Fibroblast of skin of scalp (primary cell): ENCODE data around the gene MAGI3.
"Not testable (repeated sequence)": the region's sequence is repeated elsewhere in the genome, so short reads cannot be mapped to it uniquely, and the experiment has no call there.

Source experiments
- DNase-seq: peaks from one replicate; pipeline ENCODE4 v3.0.0-alpha.2; 2013

Gene MAGI3

DNA sequence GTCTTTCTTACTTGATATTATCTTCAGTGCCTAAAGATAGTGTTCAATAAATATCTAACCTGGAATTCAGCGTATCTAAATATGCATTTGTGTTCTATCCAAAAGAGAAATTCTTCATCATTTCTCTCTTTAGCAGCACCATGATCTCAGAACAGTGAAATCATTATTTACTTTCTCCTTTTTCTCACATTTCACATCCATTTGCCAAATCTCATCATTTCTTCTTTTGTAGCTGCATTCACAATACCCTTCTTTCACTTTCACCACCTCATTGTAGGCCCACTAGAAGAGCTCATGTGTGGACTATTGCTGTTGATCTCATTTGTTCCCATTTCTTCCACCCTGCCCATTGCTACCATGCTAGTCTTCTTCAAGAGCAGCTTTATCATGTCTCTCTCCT, 191.0 kb downstream of the MAGI3 start:
- no peak for DNase-seq

DNA sequence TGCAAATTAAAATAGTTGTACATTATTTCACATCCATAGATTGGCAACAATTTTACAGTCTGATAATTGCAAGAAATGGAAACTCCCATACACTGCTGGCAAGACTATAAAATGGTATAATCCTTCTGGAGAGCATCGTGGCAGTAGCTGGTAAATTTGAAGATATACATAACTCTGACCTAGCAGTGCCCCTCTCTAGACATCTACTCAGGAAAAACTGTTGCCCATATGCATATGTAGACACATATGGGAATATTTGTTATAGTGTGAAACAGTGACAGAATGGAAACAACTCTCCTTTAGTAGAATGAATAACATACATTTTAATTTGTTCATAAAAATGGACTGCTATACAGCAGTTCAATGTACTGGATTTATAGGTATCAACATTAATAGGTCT, 191.8 kb downstream of the MAGI3 start:
- no peak for DNase-seq

DNA sequence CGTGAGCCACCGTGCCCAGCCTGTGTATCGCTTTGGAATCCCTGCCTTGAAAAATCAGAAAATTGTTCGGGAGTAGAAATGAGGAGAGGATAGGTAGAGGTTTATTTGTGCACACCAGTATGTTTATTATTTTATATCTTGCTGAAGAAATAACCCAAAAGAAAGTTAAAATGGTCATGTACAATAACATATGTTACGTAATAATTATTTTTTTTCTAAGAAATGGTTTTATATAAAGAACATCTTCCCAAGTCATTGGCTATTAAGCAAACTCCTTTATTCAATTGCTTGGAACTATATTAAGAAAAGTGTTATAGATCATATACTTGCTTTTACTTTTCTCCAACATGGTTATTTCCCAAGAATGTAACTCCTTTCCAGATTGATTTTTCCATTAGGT, 197.2 kb downstream of the MAGI3 start:
- no peak for DNase-seq

DNA sequence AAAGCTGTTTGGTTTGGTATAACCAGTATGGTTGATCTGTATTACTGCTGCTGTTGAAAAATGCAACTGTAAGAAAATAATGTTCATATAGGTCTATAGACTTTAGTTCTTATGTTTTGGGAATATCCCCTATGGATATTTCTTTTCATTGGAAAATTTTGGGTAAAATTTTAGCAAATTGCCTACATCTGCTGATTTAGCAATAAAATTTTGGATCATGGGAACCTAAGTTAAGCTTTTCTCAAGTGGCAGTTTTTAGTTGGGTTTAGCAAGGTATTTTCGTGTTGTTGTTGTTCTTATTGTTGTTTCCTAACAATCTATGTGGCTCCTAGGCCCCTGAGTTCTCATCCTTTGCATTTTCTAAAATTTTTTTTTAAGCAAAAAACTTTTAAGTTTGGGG, 201.9 kb downstream of the MAGI3 start:
- no peak for DNase-seq

DNA sequence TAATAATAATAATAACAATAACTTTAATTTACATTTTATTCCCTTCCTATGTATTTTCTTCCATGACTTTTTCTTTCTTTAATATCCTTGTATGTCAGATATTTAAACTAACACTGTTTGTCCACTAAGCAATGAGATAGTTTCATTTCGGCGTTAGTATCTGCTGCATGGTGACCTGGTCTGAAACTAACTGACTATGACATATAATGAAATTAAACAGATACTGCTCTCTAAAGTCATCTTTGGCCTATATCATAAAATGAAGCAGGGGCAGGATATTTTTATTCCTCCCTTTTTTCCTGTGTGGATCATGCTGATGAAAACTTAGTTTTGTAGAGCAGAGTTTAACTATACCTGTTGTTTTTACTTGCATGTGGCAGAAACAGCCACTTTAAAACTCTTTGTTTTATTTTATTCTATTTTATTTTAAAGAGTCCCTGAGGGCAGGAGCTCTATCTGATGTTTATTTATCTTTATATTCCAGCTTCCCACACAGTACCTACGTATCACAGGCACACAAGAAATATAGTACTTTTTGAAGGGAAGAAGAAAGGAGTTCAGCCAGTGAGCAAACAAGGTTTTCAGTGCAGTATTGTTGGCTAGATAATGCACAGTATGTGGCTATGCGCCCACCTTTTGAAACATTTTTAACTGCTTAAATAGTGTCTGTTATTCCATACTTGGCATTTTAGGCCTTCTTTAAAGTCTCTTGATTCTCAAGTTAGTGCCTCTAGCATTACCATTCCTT, 203.4 kb downstream of the MAGI3 start:
- no peak for DNase-seq

GRCh38 chr1:113604466-113604865, 214.2 kb downstream of the MAGI3 start:
- not testable (repeated sequence) for DNase-seq

DNA sequence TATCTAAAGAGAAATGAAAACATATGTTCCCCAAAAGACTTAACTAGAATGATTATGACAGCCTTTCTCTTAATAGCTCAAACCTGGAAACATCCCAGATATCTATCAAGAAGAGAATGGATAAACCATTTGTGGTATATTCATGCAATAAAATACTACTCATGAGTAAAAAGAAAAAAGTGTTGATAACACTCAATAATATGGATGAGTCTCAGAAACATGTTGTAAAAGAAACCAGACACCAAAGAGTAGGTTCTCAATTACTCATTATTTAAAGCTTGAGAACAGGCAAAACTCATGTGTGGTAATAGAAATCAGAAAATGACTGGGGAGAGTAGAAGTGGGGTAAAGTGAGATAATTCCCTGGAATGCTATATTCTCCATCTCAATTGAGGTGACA, 214.8 kb downstream of the MAGI3 start:
- DNase-seq, result peak; percentile 13

GRCh38 chr1:113608399-113608798, 218.1 kb downstream of the MAGI3 start:
- DNase-seq, result no peak

- DNase-seq, result no peak
Measured at GRCh38 chr1:113610372-113610771, 220.1 kb downstream of the MAGI3 start.

- peak; percentile 33 for DNase-seq
Measured at GRCh38 chr1:113615425-113615824, 225.1 kb downstream of the MAGI3 start.

DNA sequence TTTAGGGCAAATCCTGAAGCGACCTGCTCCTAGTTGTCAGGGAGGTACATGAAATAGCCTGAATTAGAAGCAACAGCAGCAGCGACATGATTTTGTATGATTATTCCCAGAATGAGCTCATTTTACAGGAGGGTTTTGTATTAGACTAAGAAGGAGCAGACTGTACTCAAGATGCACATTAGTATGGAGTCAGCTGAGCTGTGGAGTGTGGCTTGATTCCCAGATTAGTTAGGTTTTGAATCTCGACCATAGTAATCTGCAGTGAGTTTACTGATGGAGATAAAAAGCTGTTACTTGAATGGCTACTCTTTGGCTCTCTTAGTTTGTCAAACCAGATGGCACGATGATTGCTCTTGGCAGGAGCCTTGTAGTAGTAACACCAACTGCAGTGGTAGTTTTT, 225.8 kb downstream of the MAGI3 start:
- no peak for DNase-seq

GRCh38 chr1:113617438-113618141, 227.3 kb downstream of the MAGI3 start:
- DNase-seq, result peak; percentile 9

- no peak for DNase-seq
Measured at GRCh38 chr1:113628997-113629396, 238.7 kb downstream of the MAGI3 start.

- DNase-seq, result no peak
Measured at GRCh38 chr1:113630340-113631327, 240.3 kb downstream of the MAGI3 start.

DNA sequence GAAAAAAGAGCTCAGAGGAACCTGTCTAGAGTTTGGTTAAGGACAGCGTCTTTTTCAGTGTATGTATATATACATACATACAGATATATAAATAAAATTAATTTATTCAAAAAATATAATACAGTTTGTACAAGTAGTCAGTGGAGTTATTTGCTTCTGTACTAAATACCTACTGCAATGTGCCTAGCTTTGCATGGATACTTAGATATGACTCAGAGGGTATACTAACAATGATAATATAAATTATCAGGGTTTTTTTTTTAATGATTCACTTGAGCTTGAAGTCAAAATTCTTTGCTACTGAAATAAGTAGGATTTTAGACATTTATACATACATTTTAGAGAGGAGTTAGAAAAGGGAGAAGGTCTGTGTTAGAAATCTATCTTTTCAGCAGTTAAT, 251.1 kb downstream of the MAGI3 start:
- DNase-seq, result no peak

DNA sequence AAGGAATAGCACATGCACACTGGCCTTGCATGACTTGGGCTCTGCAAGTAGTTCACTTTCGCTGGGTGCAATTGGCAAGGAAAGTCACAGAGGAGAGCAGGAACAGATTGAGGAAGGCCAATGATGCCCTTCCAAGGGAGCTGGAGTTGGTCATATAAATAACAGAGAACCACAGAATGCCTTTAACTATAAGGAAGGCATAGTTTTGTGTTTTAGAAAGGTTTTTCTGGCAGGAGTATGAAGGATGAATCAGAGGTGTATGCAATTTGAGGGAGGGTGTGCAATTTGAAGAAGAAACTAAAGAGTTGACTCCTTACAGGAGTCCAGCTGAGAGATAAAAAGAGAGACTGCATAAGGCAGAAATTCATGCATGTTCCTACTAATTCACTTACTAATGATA, 256.8 kb downstream of the MAGI3 start:
- peak; percentile 11 for DNase-seq

GRCh38 chr1:113648478-113648877, 258.2 kb downstream of the MAGI3 start:
- no peak for DNase-seq

DNA sequence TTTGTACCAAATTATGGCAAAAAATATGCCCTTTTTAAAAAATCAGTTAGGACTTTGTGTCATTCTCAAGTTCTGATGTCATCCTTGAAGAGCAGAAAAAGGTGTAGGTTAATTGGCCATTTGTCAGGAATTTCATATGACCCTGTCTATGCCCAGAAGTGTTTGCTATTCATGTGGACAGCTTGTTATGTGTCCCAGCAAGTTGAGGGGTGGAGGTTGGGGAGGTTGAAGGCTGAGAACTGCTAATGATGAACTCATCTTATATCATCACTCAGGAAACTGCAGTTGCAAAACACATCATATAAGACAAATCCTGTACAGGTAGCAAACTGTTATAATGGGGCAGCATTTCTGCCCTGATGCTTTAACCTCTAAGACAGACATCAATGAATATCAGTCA, 262.5 kb downstream of the MAGI3 start:
- DNase-seq, result no peak

DNA sequence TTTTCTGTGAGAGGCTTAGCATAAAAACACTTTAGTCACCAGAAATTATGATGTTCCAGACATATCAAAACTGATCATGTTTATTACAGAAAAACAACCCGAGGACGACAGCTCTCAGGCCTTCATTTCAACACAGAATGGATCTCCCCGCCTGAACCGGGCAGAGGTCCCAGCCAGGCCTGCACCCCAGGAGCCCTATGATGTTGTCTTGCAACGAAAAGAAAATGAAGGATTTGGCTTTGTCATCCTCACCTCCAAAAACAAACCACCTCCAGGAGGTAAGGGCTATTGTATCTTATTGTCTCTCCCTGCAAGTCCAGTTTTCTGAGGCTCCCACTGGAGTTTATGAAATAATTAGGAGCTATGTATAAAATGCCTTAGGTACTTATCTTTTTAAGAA, 263.4 kb downstream of the MAGI3 start:
- no peak for DNase-seq

DNA sequence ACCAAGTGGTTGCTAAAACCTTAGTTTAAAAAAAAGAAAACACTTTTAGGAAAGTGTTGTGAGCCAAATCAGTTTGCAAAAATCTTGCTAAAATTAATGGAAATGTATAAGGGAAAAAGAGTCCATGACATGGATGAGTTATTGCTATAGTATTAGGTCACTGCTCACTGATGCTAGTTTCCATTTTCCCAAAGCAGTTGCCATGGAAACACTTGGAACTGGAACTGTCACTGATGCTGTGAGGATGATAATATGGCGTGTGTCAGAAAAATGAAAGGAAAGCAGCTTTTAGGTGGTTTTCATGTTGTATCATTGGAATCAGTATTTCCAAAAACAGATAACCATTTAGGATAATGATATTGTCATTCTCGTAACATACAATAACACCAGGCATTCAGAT, 264.6 kb downstream of the MAGI3 start:
- no peak for DNase-seq

- no peak for DNase-seq
Measured at GRCh38 chr1:113657126-113657525, 266.8 kb downstream of the MAGI3 start.

GRCh38 chr1:113657556-113658063, 267.3 kb downstream of the MAGI3 start:
- DNase-seq, result no peak

DNA sequence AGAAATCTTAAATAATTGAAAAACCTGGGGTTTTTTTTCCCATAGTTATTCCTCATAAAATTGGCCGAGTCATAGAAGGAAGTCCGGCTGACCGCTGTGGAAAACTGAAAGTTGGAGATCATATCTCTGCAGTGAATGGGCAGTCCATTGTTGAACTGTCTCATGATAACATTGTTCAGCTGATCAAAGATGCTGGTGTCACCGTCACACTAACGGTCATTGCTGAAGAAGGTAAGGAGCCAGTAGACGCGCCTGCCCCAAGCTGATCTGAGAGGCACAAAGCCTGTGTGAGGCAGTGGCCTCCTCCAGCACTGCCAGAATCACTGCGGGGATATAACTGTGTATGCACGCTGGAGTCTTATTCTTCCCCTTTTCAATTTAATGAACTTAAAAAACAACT, 268.7 kb downstream of the MAGI3 start:
- no peak for DNase-seq
